Measurements from ENCODE around the gene FNIP2. TPM values are rescaled to one million over a fixed set of nuclear protein-coding genes. Genes with fewer than 3 reads are reported as not detected.

FNIP2 gene
- total and polyA plus RNA-seq, 10 of the 15 experiments (the other 5 are each of a cell fraction or from before 2014, with no cell fraction given), result 0.03 to 0.38 (median 0.15) TPM

DNA sequence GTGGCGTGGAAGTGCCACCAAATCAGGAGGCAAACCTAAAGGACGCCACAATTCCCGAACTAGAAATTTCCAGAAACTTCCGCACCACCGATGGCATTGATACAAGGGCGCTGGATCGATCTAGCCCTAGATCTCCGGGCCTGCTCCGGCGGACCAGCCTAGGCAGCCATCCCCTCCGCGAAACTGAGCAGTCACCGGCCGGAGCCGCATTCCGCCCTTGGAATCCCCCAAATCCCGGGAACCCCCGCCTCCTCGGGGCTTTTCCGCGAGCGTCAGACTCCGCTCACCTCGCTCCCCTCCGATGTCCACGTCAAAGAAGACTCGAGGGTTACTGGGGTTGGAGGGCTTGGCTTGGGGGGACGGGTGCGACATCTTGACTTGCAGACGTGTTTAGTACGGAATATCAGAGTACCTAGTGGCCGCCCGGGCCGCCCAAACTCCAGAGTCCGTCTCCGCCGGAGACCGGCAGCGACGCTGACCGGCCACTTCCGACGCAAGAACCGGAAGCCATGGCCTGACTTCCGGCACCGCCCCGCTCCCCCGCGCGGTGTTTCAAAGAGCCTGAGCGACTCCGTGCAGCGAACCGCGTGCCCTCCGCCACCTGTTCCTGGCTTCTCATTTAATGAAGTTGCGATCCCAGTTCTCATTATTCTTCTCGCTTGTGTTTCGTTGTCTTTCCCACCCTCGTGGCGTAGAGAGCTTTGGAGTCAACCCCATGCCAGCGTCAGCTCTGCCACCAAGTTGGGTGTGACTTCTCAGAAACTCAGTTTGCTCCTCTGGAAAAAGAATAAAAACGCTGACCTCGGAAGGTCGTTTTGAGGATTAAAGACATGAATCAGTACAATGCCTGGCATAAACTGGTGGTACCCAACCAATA is 45.7 kb upstream of the FNIP2 start, which contains the start of gene PPID (continued):
- TF ChIP-seq ZNF687 (IDR thresholded peaks at IDR 0.05) (peak; percentile 79), ZBTB11 (CRISPR knock-in tag; IDR thresholded peaks at IDR 0.05) (peak; percentile 65), ZNF207 (IDR thresholded peaks at IDR 0.05; ENCODE audit: borderline replicate concordance) (peak; percentile 16; the same call in 1 of the 2 replicates), HCFC1 (IDR thresholded peaks at IDR 0.05; ENCODE audit: low read length) (peak; percentile 40; the same call in 1 of the 2 replicates), BHLHE40 (IDR thresholded peaks at IDR 0.05; ENCODE audit: borderline replicate concordance in 1 of 2, low read depth in 2 of 2, low read length in 1 of 2) (peak; percentile 45 to 53; a peak in 2 of 4 replicates), ZBTB4 (CRISPR knock-in tag; IDR thresholded peaks at IDR 0.05) (no peak), MXI1 (IDR thresholded peaks at IDR 0.05; ENCODE audit: low read depth, low read length) (peak; percentile 99), PKNOX1 (IDR thresholded peaks at IDR 0.05) (peak; percentile 64), CBX5 (IDR thresholded peaks at IDR 0.05; ENCODE audit: low read depth) (peak; percentile 95), JUND (IDR thresholded peaks at IDR 0.05; ENCODE audit: low read depth, low read length) (peak; percentile 53; the same call in 1 of the 2 replicates)
- TF ChIP-seq, protein P1, sequence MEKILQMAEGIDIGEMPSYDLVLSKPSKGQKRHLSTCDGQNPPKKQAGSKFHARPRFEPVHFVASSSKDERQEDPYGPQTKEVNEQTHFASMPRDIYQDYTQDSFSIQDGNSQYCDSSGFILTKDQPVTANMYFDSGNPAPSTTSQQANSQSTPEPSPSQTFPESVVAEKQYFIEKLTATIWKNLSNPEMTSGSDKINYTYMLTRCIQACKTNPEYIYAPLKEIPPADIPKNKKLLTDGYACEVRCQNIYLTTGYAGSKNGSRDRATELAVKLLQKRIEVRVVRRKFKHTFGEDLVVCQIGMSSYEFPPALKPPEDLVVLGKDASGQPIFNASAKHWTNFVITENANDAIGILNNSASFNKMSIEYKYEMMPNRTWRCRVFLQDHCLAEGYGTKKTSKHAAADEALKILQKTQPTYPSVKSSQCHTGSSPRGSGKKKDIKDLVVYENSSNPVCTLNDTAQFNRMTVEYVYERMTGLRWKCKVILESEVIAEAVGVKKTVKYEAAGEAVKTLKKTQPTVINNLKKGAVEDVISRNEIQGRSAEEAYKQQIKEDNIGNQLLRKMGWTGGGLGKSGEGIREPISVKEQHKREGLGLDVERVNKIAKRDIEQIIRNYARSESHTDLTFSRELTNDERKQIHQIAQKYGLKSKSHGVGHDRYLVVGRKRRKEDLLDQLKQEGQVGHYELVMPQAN (conservative IDR thresholded peaks at IDR 0.05), result peak; percentile 97
- TF ChIP-seq, protein P2, sequence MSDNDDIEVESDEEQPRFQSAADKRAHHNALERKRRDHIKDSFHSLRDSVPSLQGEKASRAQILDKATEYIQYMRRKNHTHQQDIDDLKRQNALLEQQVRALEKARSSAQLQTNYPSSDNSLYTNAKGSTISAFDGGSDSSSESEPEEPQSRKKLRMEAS (IDR thresholded peaks at IDR 0.05; ENCODE audit: low read depth, low read length), result peak; percentile 95

All from GM12878 (cell line).